Measurements from ENCODE around the gene ACTR3C. TPM values are rescaled to one million over a fixed set of nuclear protein-coding genes. Genes with fewer than 3 reads are reported as not detected.

The ACTR3C gene
- total and polyA plus RNA-seq, 2 of the 13 experiments (the other 11 are each of a cell fraction or from before 2014, with no cell fraction given) = 3.8 to 7.5 TPM

- no peak for TF ChIP-seq FOXP4 (CRISPR knock-in tag; IDR thresholded peaks at IDR 0.05)
- TF ChIP-seq MZF1 (CRISPR knock-in tag; IDR thresholded peaks at IDR 0.05; ENCODE audit: borderline replicate concordance) = no peak
- no peak for TF ChIP-seq FOSL1 (CRISPR knock-in tag; IDR thresholded peaks at IDR 0.05; ENCODE audit: borderline replicate concordance)
- TF ChIP-seq ZBTB40 (IDR thresholded peaks at IDR 0.05) = no peak
- peak; percentile 39; the same call in 1 of the 2 replicates for TF ChIP-seq ZBTB40 (CRISPR knock-in tag; IDR thresholded peaks at IDR 0.05)
- TF ChIP-seq ZBTB37 (CRISPR knock-in tag; IDR thresholded peaks at IDR 0.05) = no peak
- no peak for TF ChIP-seq ATF1 (CRISPR knock-in tag; IDR thresholded peaks at IDR 0.05)
- TF ChIP-seq IRX3 (CRISPR knock-in tag; IDR thresholded peaks at IDR 0.05; ENCODE audit: borderline replicate concordance, low read depth) = no peak
- no peak for TF ChIP-seq ZNF468 (CRISPR knock-in tag; IDR thresholded peaks at IDR 0.05)
- peak; percentile 89 for TF ChIP-seq ZNF687 (CRISPR knock-in tag; IDR thresholded peaks at IDR 0.05)
- TF ChIP-seq RFX5 (IDR thresholded peaks at IDR 0.05; ENCODE audit: low read depth, low read length) = no peak
- TF ChIP-seq AHR (CRISPR knock-in tag; IDR thresholded peaks at IDR 0.05) = 0 out of 2 replicates have a peak, but pooled peaks have one; percentile 34
These were observed 16.8 kb upstream of the ACTR3C start (continued) for GRCh38 chr7:150340024-150340749.

Measured in HepG2 (cell line).